Stimulated activated CD4-positive, alpha-beta T cell treated with anti-CD3 and anti-CD28 coated beads, TNF-alpha, amount 100 ng/mL, for 4 hours (primary cell): ENCODE results near the gene ABTB2.
"Not testable (repeated sequence)": the region's sequence is repeated elsewhere in the genome, so short reads cannot be mapped to it uniquely, and the experiment has no call there.

Experiments
- DNase-seq, 3 experiments: peaks; one replicate each; pipeline ENCODE4 v3.0.0-alpha.2; 2020; ENCODE audit warnings: low read depth in 3 of 3

ABTB2 gene

GRCh38 chr11:34239465-34240149 lies 118.2 kb downstream of the ABTB2 start:
- DNase-seq = no peak

GRCh38 chr11:34238966-34239365 lies 118.8 kb downstream of the ABTB2 start:
- no peak for DNase-seq

GRCh38 chr11:34238533-34238932 lies 119.3 kb downstream of the ABTB2 start:
- DNase-seq = no peak

- DNase-seq = no peak
Observed at GRCh38 chr11:34236572-34236971, 121.2 kb downstream of the ABTB2 start.

- no peak for DNase-seq
Observed at GRCh38 chr11:34235591-34236071, 122.2 kb downstream of the ABTB2 start.

- DNase-seq = no peak
Observed at GRCh38 chr11:34235189-34235588, 122.6 kb downstream of the ABTB2 start.

- peak; percentile 38 to 77 (median 69) for DNase-seq
Observed at GRCh38 chr11:34234086-34234740, 123.6 kb downstream of the ABTB2 start.

- DNase-seq = no peak
Observed at GRCh38 chr11:34233215-34233614, 124.6 kb downstream of the ABTB2 start.

GRCh38 chr11:34232807-34233206 lies 125.0 kb downstream of the ABTB2 start:
- no peak for DNase-seq

GRCh38 chr11:34226210-34226609 lies 131.6 kb downstream of the ABTB2 start:
- DNase-seq = no peak

GRCh38 chr11:34225091-34225490 lies 132.7 kb downstream of the ABTB2 start:
- no peak for DNase-seq

GRCh38 chr11:34224434-34224966 lies 133.3 kb downstream of the ABTB2 start:
- no peak for DNase-seq

GRCh38 chr11:34223907-34224306 lies 133.9 kb downstream of the ABTB2 start:
- DNase-seq = no peak

- DNase-seq = no peak
Observed at GRCh38 chr11:34223021-34223813, 134.6 kb downstream of the ABTB2 start.

GRCh38 chr11:34222030-34222429 lies 135.8 kb downstream of the ABTB2 start:
- DNase-seq = no peak

- no peak for DNase-seq
Observed at GRCh38 chr11:34219941-34220370, 137.9 kb downstream of the ABTB2 start.

GRCh38 chr11:34219279-34219678 lies 138.5 kb downstream of the ABTB2 start:
- no peak for DNase-seq

- DNase-seq = not testable (repeated sequence)
Observed at GRCh38 chr11:34218756-34219155, 139.1 kb downstream of the ABTB2 start.

GRCh38 chr11:34218067-34218466 lies 139.7 kb downstream of the ABTB2 start:
- DNase-seq = no peak

GRCh38 chr11:34216706-34217105 lies 141.1 kb downstream of the ABTB2 start:
- DNase-seq = no peak

- no peak for DNase-seq
Observed at GRCh38 chr11:34215806-34216453, 141.9 kb downstream of the ABTB2 start.
